ENCODE measurements around the gene SOS2. TPM values are rescaled to one million over a fixed set of nuclear protein-coding genes. Genes with fewer than 3 reads are reported as not detected.

The SOS2 gene
- total and polyA plus RNA-seq, 2 of the 4 experiments (the other 2 are of a cell fraction) = 6.3 to 10.9 TPM

DNA sequence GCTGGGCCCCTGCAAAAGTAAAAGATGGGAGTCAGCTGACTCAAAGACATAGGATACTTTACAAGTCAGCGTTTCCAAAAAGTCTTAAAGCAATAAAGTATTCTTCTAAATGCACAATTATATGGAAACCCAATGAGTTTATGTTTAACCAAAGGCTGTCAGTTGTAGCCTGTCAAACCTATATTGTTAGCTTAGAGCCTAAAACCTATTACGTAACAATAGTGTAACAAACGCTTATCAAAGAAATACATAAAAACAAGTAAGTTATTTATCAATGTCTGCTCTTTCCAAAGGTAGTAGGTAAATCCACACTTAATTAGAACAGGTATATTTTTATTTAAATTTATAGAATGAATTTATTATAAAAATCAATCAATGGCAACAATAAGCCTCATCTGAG lies 15.9 kb upstream of the SOS2 start:
- Histone ChIP-seq H2BK5ac (ENCODE audit: low read depth, low read length, poor library complexity, severe bottlenecking) (no peak overlapping the region), H3K23ac (ENCODE audit: low read depth, low read length) (no peak overlapping the region), H3K14ac (replicated peaks; ENCODE audit: low read depth, low read length) (no peak overlapping the region), H3K4ac (ENCODE audit: low read depth, low read length) (no peak overlapping the region), H2BK15ac (ENCODE audit: low read depth, low read length) (no peak overlapping the region), H4K91ac (ENCODE audit: insufficient read depth, low read depth, low read length) (no peak overlapping the region), H2BK120ac (ENCODE audit: low read depth, low read length) (no peak overlapping the region), H3K36me3 (ENCODE audit: control insufficient read depth, insufficient read depth, low read length) (no peaks in the 10 kb centered on the region), H3K4me3 (ENCODE audit: insufficient read depth, low read depth, low read length) (no peak overlapping the region), H3K4me1 (ENCODE audit: control insufficient read depth, insufficient read depth, low read length) (no peaks in the 10 kb centered on the region), H2BK20ac (ENCODE audit: low read depth, low read length) (no peak overlapping the region), H3K18ac (ENCODE audit: low read depth, low read length) (no peak overlapping the region), H3K27me3 (ENCODE audit: control insufficient read depth, insufficient read depth, low read length) (no peaks in the 10 kb centered on the region), H3K9me1 (ENCODE audit: insufficient read depth, low read length) (no peaks in the 10 kb centered on the region), H3K9me3 (ENCODE audit: control insufficient read depth, insufficient read depth, low read length) (no peaks in the 10 kb centered on the region), H3K79me1 (ENCODE audit: low read depth in 1 of 2, low read length in 2 of 2) (no peaks in the 10 kb centered on the region), H2AFZ (replicated peaks; ENCODE audit: low read length, poor library complexity) (no peak overlapping the region), H4K8ac (ENCODE audit: low read depth in 2 of 2, low read length in 2 of 2) (no peak overlapping the region), H3K4me2 (ENCODE audit: low read depth, low read length) (no peak overlapping the region), H4K5ac (ENCODE audit: low read depth, low read length) (no peak overlapping the region), H2AK9ac (replicated peaks; ENCODE audit: low read depth, low read length, poor library complexity) (no peak overlapping the region), H3K56ac (ENCODE audit: extremely low read depth, insufficient read depth, low read length) (no peak overlapping the region), H3K27ac (ENCODE audit: insufficient read depth, low read length) (no peak overlapping the region), H4K20me1 (ENCODE audit: insufficient read depth, low read length) (no peaks in the 10 kb centered on the region), H2AK5ac (ENCODE audit: low read depth, low read length) (no peak overlapping the region), H3K9ac (ENCODE audit: low read depth, low read length) (no peak overlapping the region)
- ATAC-seq (ENCODE audit: low read depth) (no peak), DNase-seq (no peak)
- CTCF ChIA-PET = no interaction called here
- dilution Hi-C loops (cut with HindIII; ENCODE audit: low sequenced_read_pairs, unreplicated experiment) = no loop called here
- TF ChIP-seq, protein P1, sequence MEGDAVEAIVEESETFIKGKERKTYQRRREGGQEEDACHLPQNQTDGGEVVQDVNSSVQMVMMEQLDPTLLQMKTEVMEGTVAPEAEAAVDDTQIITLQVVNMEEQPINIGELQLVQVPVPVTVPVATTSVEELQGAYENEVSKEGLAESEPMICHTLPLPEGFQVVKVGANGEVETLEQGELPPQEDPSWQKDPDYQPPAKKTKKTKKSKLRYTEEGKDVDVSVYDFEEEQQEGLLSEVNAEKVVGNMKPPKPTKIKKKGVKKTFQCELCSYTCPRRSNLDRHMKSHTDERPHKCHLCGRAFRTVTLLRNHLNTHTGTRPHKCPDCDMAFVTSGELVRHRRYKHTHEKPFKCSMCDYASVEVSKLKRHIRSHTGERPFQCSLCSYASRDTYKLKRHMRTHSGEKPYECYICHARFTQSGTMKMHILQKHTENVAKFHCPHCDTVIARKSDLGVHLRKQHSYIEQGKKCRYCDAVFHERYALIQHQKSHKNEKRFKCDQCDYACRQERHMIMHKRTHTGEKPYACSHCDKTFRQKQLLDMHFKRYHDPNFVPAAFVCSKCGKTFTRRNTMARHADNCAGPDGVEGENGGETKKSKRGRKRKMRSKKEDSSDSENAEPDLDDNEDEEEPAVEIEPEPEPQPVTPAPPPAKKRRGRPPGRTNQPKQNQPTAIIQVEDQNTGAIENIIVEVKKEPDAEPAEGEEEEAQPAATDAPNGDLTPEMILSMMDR (conservative IDR thresholded peaks at IDR 0.05; ENCODE audit: low read depth, low read length) = no peak
- TF ChIP-seq CEBPB (IDR thresholded peaks at IDR 0.05; ENCODE audit: low read depth, low read length) = peak; percentile 80
- POLR2A ChIA-PET (ENCODE audit: unreplicated experiment) = no interaction called here
- in situ Hi-C loops (cut with MboI; ENCODE audit: low sequenced_read_pairs) = no loop called here
- BruUV-seq (replicated peaks) = no TSS peak
- intact Hi-C loops (cut with micrococcal nuclease) = no loop called here
- no CpG with 5 or more reads among the region's 3 CpGs for WGBS, 2 experiments (ENCODE audit: extremely low coverage in 2 of 2, insufficient read length in 1 of 2)
